ACHN (cell line): ENCODE data around the gene KLF16.

Experiments
- DNase-seq: peaks from one replicate; pipeline ENCODE4 v3.0.0-alpha.2; 2015
- in situ Hi-C: cut with HindIII; loops from 2 replicates; pipeline ENCODE4 v1.10.0; 2017; ENCODE audit warnings: low sequenced_read_pairs, low pct_ligation_motif_present, low pct_unique_long_range_greater_than_20kb

KLF16 gene

DNA sequence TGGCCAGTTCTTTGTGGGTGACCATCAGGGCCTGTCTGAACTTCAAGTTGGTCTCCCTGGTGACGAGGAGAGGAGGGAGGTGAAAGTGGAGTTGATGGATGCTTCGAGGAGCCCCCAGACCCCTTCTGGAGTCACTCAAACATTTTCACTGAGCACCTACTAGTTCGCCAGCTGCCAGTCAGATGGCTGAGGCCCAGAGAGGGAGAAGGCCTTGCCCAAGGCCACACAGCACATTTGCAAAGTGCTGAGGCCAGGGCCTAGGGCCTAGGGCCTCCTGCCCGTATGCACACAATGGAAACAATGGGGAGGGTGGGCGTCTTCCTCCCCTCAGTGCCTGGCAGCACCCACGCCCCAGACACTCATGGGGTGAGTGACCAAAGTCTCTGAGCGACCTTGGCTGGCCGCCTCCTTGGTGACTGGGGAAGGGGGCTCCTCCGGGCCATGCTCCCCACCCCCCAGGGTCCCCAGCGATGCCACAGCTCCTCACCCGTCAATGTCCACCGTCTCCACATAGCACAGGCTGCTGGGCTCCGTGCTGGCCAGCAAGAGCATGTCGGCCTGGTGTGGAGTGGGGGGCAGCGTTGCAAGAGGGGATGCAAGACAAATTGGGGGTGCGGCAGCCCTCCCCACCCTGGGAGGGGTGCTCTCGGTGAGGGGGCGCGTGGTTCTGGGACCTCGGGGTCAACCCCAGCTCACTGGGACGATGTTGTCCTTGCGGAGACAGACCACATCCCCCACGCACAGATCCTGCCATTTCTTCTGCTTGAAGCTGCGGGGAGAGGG is 57.8 kb downstream of the KLF16 start:
- in situ Hi-C loops: no loop called here
- DNase-seq: no peak

DNA sequence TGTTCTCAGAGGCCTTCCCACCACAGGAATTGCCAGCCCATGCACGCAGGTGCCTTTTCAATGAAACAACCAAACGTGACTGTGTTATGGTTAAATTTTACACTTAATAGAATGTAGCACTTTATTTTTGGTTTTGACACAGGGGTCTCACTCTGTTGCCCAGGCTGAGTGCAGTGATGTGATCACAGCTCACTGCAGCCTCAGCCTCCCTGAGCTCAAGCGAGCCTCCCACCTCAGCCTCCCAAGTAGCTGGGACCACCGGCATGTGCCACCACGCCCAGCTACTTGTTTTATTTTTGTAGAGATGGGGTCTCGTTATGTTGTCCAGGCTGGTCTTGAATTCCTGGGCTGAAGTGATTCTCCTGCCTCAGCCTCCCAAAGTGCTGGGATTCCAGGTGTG is 58.5 kb downstream of the KLF16 start:
- in situ Hi-C loops: no loop called here
- no peak for DNase-seq
